Right atrium auricular region (tissue), 2 donors: ENCODE measurements around the gene ARHGEF2. TPM values are rescaled to one million over a fixed set of nuclear protein-coding genes. Genes with fewer than 3 reads are reported as not detected.
A peak's percentile ranks its signal among the peaks of the same experiment; 100 is the strongest.

ENCODE experiments used
- DNase-seq: peaks from one replicate; pipeline ENCODE4 v3.0.0-alpha.2; 2019; ENCODE audit warnings: low spot score
- H3K27ac ChIP-seq, 2 donors: fragments of 200-600 bp; sonication (generic); 1 replicate in 1 of 2; 2 replicates in 1 of 2; pipeline ENCODE4 v1.5.1; 2016 to 2019
- H3K27me3 ChIP-seq, 2 donors: fragments of 200-600 bp; sonication (generic); one replicate each; pipeline versions ENCODE4 v1.5.1 to v1.6.0; 2017 to 2019
- H3K36me3 ChIP-seq: fragments of 200-600 bp; sonication (generic); one replicate; pipeline ENCODE4 v1.5.1; 2016
- H3K4me1 ChIP-seq, 2 donors: fragments of 200-600 bp; sonication (generic); one replicate each; pipeline versions ENCODE4 v1.5.1 to v1.6.0; 2017 to 2019
- H3K4me3 ChIP-seq, 2 donors: fragments of 200-600 bp; sonication (generic); 1 replicate in 1 of 2; 2 replicates in 1 of 2; pipeline ENCODE4 v1.5.1; 2017 to 2019; ENCODE audit warnings: mild to moderate bottlenecking in 1 of 2, moderate library complexity in 1 of 2
- H3K9me3 ChIP-seq, 2 donors: fragments of 200-600 bp; sonication (generic); one replicate each; pipeline ENCODE4 v1.5.1; 2019
- total RNA-seq, 2 donors: library from RNA; depleted of rRNA; stranded (reverse); fragments of >200 nt; gene quantifications; one replicate each; pipeline ENCODE4 v1.1.0, GENCODE V29; 2016
- TF ChIP-seq, protein P1 (sequence below), 2 donors: fragments of 200-600 bp; sonication (generic); IDR thresholded peaks; one replicate each; pipeline ENCODE4 v1.5.1; 2019; ENCODE audit warnings: antibody characterized with exemption in 2 of 2

Gene ARHGEF2
- 10 to 100 TPM; 50.8 to 69.8 TPM for total RNA-seq

DNA sequence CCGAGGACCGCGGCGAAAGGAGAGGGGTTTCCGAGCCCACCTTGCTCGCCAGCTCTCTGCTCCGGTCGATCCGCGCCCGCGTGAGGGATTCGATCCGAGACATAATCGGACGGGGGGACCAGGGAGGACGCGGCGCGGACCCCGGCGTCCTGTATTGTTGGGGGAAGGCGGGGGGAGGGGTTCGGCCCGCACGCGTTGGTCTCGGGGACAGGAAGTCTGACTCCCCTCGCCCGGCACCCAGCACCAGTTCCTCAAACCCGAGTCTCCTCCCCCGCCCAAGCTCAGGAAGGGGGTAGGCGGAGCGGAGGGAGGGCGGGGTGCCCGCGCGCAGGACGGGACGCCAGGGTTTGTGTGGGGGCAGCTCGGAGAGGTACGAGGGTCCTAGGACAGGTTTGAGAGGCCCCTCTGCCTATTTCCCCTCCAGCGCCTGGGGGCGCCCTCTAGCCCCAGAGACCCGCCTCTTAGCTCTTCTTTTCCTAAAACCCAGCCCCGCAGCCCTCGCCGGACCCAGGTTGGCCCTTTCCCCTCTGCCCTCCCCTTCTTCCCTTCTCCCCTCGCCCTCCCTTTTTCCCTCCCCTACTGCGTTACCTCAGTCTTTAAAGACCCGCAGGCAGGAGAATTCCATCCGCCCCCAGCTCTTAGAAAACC is at the start of gene ARHGEF2:
Gene ARHGEF2, minus strand, starts transcription at position 223 of the 648 bp plus-strand sequence. Its CDS starts 120 bp downstream, at position 103.
- no peaks in the 10 kb centered on the region for H3K27me3 ChIP-seq
- H3K4me1 ChIP-seq: peaks cover 0 to 89% of the 10 kb centered on the region in 2 donors
- DNase-seq: peak; percentile 82

DNA sequence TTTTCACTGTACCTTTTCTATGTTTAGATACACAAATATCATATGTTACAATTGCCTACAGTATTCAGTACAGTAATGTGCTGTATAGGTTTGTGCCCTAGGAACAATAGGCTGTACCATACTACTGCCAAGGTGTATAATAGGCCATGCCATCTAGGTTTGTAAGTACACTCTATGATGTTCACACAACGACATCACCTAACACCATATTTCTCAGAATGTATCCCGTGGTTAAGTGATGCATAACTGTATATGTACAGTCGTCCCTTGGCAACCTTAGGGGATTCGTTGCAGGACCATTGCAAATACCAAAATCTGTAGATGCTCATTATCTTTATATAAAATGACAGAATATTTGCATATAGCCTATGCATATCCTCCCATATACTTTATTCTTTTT is 48.2 kb upstream of the ARHGEF2 start:
- Histone ChIP-seq H3K36me3 (no peaks in the 10 kb centered on the region), H3K4me1 (no peaks in the 10 kb centered on the region), H3K27ac (no peak overlapping the region), H3K9me3 (no peaks in the 10 kb centered on the region), H3K27me3 (no peaks in the 10 kb centered on the region), H3K4me3 (no peak overlapping the region)
- TF ChIP-seq, protein P1, sequence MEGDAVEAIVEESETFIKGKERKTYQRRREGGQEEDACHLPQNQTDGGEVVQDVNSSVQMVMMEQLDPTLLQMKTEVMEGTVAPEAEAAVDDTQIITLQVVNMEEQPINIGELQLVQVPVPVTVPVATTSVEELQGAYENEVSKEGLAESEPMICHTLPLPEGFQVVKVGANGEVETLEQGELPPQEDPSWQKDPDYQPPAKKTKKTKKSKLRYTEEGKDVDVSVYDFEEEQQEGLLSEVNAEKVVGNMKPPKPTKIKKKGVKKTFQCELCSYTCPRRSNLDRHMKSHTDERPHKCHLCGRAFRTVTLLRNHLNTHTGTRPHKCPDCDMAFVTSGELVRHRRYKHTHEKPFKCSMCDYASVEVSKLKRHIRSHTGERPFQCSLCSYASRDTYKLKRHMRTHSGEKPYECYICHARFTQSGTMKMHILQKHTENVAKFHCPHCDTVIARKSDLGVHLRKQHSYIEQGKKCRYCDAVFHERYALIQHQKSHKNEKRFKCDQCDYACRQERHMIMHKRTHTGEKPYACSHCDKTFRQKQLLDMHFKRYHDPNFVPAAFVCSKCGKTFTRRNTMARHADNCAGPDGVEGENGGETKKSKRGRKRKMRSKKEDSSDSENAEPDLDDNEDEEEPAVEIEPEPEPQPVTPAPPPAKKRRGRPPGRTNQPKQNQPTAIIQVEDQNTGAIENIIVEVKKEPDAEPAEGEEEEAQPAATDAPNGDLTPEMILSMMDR (IDR thresholded peaks at IDR 0.05): no peak
- no peak for DNase-seq

More for the DNA sequence above, at the start of gene ARHGEF2:
- peak within 1 kb of the TSS; percentile 96 to 98 for H3K27ac ChIP-seq
- TF ChIP-seq, protein P1 (IDR thresholded peaks at IDR 0.05): peak in 1 of 2 donors; percentile 45
- H3K9me3 ChIP-seq: no peaks in the 10 kb centered on the region
- no peaks in the 10 kb centered on the region for H3K36me3 ChIP-seq
- peak within 1 kb of the TSS; percentile 87 to 97 for H3K4me3 ChIP-seq

DNA sequence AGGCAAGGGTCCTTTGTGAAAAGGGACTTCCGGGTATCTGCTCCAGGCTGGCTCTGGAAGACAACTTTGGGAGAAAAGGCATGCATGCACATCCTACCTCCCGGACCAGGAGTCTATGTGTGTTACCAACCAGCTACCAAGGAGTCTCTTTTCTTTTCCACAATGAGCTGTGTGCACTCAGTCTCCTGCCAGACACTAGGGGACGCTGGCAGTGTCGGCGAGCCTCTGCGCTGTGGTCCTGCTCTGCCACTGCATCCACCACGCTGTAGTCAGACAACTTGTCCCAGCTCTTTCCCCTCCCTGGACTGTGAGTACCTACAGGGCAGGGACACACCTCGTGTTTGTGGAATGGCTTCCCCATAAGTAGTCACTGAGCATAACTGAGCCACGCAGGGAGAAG is 47.5 kb upstream of the ARHGEF2 start:
- Histone ChIP-seq H3K9me3 (no peaks in the 10 kb centered on the region), H3K27me3 (no peaks in the 10 kb centered on the region), H3K27ac (no peak overlapping the region), H3K36me3 (no peaks in the 10 kb centered on the region), H3K4me3 (no peak overlapping the region), H3K4me1 (peaks cover 0 to 3% of the 10 kb centered on the region in 2 donors)
- TF ChIP-seq, protein P1 (IDR thresholded peaks at IDR 0.05): peak; percentile 13 to 56
- no peak for DNase-seq

DNA sequence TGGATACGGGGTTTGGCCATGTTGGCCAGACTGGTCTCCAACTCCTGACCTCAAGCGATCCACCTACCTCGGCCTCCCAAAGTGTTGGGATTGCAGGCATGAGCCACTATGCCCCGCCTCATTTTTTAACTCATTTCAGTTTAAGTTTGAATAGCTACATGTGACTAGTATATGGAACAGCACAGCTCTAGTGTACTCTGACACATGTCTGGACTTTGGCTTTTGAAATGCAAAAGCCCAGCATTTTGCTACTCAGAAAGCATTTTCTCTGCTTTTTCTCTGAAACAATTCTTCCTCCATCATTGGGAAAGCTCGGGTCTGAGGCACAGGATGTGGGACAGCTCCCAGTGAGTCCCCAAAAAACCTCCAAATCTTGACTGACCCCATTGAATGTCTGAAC is 46.5 kb upstream of the ARHGEF2 start:
- Histone ChIP-seq H3K9me3 (no peaks in the 10 kb centered on the region), H3K4me1 (peaks cover 0 to 9% of the 10 kb centered on the region in 2 donors), H3K36me3 (no peaks in the 10 kb centered on the region), H3K27me3 (no peaks in the 10 kb centered on the region), H3K27ac (no peak overlapping the region), H3K4me3 (no peak overlapping the region)
- no peak for DNase-seq
- TF ChIP-seq, protein P1 (IDR thresholded peaks at IDR 0.05): no peak

DNA sequence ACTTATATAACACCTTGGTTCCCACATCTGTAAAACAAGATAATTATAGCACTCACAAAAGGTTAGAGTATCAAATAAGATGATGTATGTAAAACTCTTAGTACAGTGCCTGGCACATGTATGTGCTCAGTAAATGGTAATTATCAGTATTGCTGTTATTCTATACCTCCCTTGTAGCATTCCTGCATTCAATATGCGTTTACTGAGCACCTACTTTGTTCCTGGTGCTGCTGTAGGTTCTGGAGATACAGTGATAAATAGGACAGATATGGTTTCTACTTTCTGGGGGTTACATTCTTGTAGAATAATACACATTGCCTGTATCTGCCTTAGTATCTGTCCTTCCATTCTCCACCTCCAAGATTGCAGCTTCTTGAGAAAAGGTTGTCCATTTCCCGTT is 43.6 kb upstream of the ARHGEF2 start:
- TF ChIP-seq, protein P1 (IDR thresholded peaks at IDR 0.05): no peak
- H3K4me1 ChIP-seq: peaks cover 0 to 16% of the 10 kb centered on the region in 2 donors
- DNase-seq: no peak
- H3K27me3 ChIP-seq: no peaks in the 10 kb centered on the region
- peaks cover 18% of the 10 kb centered on the region for H3K36me3 ChIP-seq
- H3K4me3 ChIP-seq: no peak overlapping the region
- H3K9me3 ChIP-seq: no peaks in the 10 kb centered on the region
- no peak overlapping the region for H3K27ac ChIP-seq

DNA sequence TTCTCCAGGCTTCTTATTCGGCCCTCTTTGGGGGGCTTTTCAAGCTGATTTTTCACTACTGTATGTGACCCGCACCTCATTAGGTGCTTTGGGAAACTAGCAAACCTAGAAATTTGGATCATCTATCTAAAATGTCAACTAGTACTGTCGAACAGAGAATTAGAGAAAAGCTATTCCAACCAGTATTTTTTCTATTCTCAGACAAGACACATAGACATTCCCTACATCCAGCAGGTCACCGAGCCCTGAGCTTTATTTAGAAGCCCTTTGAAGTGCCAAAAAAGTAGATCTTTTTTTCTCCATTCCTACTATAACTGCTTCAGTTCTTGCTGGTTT is 42.7 kb upstream of the ARHGEF2 start:
- Histone ChIP-seq H3K9me3 (no peaks in the 10 kb centered on the region), H3K4me1 (peaks cover 0 to 16% of the 10 kb centered on the region in 2 donors), H3K27me3 (no peaks in the 10 kb centered on the region), H3K4me3 (peak overlapping the region; percentile 90 to 96), H3K27ac (peak overlapping the region; percentile 87 to 91), H3K36me3 (peaks cover 26% of the 10 kb centered on the region)
- DNase-seq: no peak
- TF ChIP-seq, protein P1 (IDR thresholded peaks at IDR 0.05): no peak
